GM19239 (cell line): ENCODE data around the gene BLCAP.
"Not testable (repeated sequence)": the region's sequence is repeated elsewhere in the genome, so short reads cannot be mapped to it uniquely, and the experiment has no call there.

Experiments used
- DNase-seq: peaks from one replicate; pipeline ENCODE4 v3.0.0; 2011; ENCODE audit warnings: low spot score; ENCODE audit not compliant: insufficient read length
- FAIRE-seq: peaks from 2 replicates; lab custom pipeline; 2011; peaks lifted over from hg19 to GRCh38; lab: Jason Lieb, UNC

The BLCAP gene, protein sequence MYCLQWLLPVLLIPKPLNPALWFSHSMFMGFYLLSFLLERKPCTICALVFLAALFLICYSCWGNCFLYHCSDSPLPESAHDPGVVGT

DNA sequence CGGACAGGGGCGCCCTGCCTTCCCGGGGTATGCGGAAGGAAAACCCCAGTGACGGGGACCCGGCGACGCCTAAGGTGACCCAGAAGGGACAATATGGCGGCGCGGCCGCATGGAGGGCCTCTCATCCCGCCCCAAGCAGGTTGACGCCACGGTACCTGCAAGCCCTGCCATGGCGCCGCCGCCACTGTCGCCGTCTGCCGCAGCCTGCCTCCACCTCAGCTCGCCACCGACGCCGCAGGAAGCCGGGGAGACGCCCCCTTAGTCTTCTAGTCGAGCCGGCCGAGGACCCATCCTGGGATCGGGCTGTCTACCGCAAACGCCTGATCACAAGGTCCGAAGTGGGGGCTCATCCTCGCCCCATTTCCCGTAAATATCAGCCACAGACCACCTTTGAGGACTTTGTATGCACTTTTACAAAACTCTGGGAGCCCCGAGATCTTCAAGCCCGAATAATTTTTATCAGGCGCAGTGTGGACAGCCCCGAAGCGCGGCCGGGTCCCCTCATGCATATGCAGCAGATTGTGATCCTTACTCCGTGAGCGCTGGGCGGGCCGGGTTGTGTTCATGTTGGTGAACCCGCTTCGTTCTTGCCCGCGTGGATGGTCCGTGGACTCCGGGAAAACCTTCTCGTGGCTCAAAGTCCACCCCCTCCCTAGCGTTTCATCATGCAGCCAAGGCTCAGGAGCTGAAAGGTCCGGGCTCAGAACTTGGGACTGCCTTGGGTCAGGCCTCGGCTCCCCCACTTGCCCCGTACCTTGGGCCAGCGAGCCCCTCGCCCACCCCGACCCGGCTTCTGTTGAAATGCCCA is at the start of gene BLCAP:
TSS of gene BLCAP (minus strand) at position 239 of the 808 bp plus-strand sequence. CDS start 8,702 bp downstream, outside the sequence.
- FAIRE-seq (peak; percentile 79), DNase-seq (peak; percentile 94)

DNA sequence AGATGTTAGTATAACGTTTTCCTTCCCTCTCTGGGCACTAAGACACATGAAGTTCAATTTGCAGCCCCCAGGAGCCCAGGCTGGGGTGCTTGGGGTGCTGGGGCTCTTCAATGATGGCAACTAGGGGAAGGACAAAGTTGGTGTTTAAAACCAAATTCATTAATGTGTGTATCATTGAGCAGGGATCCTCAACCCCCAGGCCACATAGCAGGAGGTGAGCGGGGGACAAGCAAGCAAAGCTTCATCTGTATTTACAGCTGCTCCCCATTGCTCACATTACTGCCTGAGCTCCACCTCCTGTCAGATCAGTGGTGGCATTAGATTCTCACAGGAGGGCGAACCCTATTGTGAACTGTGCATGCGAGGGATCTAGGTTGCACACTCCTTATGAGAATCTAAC is 49.8 kb upstream of the BLCAP start:
- not testable (repeated sequence) for FAIRE-seq, DNase-seq

DNA sequence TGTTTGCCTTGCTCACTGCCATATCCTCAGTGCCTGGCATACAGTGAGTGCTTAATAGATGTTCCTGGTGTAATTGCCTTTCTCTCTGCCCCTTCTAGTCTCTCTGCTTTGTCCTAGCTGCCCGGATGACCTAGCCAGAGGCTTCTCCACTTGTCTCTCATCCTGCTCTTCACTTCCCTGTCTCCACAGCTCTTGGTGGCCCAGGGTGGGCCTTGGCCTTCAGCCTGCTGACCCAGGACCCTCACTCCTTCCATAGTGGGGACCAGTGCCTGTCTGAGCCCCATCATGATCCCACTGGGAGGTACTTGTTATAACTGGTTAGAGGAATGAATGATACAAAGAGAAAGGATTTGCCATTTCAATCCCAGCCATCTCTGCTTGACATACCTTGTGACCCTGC is 49.2 kb upstream of the BLCAP start:
- FAIRE-seq (no peak), DNase-seq (no peak)

DNA sequence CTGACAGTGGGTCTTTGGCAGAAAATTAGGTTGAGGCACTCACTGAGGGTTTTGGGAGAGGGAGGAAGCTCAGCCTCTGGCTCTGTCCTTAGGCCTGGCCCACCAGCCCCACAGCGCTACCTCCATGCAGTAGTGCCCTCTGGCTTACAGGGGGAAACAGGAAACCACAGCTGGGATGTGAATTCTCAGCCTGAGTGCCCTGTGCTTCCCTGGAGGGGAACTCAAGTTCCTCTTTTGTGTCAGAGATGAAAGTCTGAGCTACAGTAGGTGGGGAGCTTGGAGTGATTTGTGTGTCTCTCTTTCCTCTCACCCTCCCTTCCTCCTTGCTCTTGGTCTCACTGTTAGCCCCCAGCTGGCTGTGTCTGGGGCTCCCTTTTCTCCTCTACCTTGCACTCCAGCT is 48.2 kb upstream of the BLCAP start:
- FAIRE-seq (peak; percentile 86), DNase-seq (peak; percentile 26)

DNA sequence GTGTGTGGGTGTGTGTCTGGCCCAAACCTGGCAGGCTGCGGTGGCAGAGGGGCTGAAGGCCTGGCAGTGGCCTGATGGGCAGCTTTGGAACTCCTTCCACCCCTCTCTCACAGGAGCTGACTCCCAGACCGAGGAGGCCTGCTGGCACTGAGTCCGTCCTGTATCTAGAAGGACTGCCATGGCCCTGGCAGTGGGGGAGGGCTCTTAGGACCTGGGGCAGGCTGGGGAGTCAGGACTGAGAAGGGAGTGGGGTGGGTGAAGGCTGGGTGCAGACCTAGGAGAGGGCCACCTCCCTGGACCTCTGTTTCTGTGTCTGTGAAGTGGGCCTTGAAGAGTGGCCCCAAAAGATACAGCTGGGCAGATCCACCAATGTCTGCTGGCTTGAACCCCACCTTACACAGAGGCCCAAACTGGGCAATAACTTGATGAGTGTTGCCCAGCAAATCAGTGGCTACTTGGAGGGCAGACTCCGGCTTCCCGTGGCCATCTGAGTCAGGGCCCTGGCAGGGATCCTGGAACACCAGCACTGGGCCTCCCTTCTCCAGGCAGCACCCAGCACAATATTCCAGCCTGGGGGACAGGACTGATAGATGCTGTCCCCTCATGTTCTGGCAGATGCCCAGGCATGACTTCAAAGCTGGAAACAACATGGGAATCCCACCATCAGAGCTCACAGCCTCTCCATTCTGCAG is 46.7 kb upstream of the BLCAP start:
- DNase-seq, result no peak
- no peak for FAIRE-seq

DNA sequence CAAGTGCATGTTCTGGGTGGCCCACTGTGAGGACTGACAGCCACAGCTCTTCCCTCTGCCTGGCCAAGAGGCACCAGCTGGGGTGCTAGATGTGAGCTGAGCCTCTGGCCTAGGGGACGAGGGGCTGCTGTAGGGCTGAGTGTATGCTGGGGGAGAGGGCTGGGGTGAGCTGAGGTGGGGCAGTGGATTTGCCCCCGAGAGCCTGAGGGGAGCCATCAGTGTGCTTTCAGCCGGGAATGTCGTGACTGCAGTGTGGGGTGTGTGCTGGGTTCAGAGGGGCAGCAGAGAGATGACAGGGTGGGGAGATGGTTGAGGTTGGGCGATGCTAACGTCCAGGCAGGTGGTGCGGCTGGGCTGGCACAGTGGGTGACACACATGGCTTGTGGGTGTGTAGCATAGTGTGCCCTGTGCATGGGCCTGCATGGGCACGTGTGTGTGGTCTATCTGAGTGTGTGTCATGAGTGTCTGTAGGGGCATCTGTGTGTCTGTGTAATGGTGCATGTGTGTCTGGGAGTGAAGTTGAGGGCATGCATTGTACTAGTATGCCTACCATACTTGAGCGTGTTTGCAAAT is 46.0 kb upstream of the BLCAP start:
- DNase-seq, result no peak
- FAIRE-seq, result no peak

DNA sequence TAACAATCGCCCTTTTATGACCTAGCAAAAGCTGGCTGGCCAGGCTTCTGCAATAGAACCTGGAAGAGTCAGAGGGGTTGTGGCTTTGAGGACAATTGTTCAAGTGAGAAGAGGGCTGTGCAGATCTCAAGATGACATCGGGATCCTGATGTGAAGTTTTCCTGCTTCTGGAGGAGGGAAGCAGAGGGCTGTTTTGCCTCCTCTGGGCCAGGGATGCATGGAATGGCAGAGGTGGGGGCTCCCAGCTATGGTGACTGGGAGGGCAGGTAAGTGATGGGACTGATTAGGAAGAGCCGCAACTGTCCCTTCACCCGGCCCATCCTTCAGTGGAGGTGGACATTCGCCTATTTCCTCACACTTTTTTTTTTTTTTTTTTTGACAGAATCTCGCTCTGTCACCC is 43.4 kb upstream of the BLCAP start:
- FAIRE-seq (no peak), DNase-seq (no peak)

DNA sequence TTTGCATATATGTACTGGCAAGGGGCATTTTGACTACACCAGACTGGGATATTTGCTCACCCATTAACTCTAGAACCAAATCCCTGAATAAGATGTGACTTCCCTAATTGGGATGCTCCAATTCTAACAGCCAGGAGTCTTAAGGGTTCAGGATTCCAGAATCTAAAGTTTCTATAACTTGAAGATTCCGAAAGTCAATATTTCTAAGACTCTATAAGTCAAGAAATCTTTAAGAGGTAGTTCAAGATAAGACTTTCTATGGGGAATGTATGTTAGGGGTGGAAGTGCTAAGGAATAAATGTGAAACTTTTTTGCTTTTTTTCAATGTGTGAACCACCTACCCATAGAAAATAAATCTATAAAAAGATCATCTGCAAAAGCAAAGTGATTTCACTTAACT is 42.7 kb upstream of the BLCAP start:
- FAIRE-seq (no peak), DNase-seq (no peak)

DNA sequence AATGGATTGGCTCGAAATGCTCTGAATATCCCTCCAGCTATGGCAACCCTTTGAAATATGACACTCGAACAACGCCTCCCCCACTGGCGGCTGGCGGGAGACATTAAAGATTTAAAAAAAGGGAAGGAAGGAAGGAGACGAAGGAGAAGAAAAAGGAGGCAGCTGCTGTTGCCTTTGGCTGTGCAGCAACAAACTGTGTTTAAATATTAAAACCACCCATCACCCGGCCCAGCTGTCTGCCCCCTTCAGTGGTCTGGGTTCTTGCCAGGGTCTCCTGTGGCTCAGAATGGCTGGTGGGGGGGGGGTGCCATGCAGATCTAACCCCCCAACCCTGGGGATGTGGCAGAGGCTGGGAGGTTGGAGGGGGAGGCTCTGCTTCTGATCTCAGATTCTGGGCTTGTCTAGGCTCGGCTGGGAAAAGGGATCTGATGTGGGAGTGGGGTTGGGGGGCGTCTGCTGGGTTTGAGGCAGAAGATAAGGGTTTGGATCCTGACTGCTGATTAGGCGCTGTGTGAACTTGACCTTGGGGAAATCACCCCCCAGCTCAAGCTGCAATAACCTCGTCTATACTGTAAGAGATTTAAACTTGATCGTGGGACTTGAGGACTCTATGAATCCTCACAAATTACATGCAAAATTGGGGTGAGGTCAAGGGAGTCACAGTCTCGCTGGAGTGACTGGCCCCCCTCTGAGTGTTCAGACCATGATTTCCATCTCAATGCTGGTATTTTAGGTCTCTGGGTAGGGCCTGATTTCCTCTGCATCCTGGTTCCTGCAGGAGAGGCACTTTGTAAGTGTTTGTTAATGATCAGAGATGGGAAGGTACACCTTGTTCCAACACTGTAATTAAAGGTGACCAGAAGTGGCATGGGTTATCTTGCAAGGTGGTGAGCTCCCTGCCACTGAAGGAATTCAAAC is 40.3 kb upstream of the BLCAP start:
- no peak for DNase-seq
- no peak for FAIRE-seq

DNA sequence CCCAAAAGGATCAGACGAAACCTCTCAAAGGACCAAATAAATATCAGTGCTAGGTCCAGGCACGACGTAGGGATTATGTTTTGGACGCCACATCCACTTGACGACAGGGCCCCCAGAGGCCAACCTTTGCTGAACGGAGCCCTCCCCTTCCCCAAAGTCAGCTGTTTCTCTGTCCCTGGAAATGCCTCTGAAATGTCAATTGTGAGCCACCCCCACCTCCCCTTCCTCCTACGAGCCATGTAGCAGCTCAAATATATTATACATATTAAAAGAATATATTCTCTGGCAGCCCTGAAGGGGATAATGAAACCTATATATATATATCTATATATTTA is 39.6 kb upstream of the BLCAP start:
- FAIRE-seq (no peak), DNase-seq (no peak)

DNA sequence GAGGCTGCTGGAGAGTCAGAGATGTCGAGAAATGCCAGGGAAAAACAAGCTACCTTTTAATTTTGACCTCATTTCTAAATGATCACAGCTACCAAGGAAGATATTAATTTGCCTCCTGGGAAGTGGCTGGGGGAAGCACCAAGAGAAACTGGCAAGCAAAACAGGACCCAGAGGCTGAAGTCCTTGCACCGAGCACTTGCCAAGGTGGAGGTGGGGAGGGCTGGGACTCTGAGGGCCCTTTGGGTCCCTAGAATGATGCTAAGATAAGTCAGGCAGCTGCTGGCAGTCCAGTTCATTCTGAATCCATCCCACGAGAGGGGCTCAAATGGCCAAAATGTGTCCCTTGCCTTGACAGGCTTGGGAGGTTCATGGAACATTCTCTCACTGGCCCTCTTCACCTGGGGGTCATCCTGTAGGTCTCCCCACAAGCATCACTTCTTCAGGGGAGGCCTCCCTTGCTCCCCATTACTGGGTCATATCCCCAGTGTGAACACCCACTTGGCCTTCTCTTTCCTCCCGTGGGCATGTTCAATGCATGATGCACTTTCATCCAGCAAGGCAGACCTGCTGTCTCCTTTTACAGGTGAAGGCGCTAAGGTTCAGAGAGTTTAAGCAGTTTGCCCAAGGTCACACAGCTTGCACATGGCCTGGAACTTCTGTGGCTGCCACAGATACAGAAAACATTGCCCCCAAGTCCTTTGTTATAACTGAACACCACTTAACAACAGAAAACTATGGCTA is 39.1 kb upstream of the BLCAP start:
- DNase-seq, result no peak

DNA sequence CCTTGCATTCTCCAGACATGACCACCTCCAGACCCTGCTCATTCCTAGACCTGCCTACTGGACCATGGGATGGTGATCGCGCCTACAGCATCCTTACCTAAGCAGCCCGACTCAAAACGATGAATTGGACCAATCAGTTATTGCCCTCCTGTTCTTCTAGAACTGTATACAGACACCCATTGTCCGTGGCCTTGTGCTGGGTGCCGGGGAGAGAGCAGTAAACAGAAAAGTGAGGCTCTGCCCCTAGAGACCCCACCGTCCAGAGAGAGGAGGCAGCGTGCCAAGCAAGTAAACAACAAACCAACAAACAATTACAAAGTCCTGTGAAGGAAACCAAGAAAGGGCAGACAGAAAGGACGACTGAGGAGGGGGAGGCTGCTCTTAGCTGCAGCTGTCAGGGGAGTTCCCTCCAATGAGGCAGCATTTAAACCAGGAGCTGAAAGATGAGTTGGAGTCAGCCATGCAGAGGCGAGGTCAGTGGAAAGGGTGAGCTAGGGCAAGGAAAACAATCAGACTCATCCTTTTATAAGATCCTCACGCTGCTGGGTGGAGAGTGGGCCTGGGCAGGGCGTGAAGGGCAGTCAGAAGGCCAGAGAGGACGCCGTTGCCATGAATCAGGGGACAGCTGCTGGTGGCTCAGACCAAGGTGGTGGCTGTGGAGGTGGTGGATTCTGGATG is 37.6 kb upstream of the BLCAP start:
- FAIRE-seq (no peak), DNase-seq (no peak)

More for the DNA sequence above, 39.1 kb upstream of the BLCAP start:
- no peak for FAIRE-seq

DNA sequence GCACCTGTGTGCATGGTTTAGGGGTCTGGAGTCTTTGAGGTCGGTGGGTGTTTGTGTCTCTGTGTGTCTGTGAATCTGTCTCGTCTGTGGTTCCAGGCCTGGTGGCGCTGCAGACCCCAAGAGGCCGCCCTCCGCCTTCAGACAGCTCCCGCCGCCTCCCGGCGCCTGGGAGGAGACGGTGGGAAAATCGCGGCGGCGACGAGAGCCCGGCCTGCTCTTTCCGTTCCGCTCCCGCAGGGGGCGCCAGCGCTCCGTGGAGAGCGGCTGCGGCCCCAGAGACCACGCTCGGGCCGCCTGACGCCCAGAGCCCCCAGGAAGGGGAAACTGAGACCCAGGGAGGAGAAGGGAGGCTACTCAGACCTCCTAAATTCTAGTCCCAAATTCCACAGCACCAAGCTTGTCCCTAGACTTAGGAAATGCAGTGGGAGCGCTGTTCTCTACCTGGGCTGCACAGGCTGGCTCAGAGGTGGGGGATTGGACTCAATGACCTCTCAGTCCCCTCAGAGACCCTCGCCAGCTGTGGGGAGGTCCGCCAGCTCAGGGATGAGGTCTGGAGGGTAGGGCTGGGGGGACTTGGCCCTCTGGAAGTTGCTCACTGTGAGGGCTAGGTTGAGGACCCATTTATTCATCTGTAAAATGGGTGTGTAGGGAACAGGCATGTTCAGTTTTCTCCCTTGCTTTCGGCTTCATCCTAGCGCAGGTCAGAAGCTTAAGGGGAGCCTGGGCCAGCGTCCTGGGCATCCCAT is 36.9 kb upstream of the BLCAP start:
- DNase-seq (peak; percentile 61), FAIRE-seq (no peak)

DNA sequence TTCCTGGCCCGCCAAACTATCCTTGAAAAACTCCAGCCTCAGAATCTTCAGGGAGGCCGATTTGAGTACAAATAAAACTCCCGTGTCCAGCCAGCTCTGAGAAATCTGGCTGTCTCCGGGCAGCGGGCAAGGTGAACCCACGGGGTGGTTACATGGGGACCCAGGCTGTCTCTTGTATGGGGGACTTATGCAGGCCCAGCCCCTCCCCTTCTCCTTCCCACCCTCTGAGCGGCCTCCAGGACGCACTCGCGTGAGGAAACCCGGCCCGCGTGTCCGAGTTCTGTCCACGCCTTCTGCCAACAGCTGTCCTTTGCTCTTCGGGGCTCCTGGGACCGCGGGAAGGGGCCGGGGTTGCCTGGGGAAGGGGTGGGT is 36.3 kb upstream of the BLCAP start:
- FAIRE-seq (no peak), DNase-seq (no peak)

DNA sequence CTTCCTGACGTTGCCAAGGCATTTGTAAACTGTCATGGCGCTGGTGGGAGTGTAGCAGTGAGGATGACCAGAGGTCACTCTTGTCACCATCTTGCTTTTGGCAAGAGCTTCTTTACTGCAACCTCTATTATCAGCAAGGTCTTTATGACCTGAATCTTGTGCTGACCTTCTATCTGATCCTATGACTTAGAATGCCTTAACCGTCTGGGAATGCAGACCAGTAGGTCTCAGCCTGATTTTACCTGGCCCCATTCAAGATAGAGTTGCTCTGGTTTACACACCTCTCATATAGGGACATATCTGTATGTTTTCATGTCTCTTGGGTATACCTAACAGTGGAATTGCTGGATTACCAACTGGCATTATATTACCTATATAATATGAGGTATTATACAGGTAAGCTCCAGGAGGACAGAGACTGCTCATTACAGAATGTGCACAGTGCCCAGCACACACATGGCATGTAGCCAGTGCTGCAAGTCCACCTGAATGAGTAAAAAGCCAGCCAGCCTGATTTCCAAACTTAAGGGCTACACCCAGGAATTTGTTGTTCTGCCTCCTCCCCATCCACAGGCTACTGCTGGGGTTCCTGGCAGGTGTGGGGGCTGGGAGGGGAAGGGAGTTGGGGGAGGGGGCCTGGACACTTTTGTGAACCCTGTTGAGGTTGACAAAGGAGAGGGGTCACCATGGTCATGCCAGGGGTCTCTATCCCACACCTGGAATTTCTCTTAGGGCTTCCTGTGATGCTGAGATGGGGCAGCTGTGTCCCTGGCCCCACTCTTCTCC is 35.2 kb upstream of the BLCAP start:
- FAIRE-seq, result no peak
- DNase-seq, result no peak

DNA sequence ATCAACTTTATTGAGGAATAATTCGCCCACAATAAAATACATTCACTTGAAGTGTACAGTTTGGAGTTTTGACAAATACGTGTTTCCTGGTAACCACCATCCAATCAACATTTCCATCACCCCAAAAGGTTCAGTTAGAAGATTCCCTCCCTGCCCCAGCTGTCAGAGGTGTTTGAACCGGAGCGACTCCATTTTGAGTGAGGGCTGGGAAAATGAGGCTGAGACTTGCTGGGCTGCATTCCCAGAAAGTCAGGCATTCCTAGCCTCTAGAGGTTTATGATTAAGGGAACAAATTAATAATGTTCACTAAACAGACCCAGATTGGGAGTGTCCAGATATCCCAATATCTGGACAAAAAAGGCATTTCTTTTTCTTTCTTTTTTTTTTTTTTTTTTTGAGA is 33.0 kb upstream of the BLCAP start:
- no peak for FAIRE-seq
- DNase-seq, result no peak

DNA sequence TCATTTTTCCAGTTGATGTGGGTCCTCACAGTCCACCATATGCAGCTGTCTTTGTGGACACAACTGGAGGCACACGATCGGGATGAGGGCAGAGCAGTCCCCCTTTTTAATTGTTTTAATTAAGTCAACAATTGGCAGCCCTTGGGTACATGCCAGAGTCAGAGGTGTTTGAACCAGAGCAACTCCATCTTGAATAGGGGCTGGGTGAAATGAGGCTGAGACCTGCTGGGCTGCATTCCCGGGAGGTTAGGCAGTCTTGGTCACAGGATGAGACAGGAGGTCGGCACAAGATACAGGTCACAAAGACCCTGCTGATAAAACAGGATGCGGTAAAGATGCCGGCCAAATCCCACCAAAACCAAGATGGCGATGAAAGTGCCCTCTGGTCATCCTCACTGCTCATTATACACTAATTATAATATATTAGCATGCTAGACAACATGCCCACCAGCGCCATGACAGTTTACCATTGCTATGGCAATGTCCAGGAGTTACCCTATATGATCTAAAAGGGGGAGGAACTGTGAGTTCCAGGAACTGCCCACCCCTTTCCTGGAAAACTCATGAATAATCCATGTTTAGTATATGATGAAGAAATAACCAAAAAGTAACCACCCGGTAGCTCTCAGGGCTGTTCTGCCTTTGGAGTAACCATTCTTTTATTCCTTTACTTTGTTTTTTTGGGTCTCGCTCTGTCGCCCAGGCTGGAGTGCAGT is 31.8 kb upstream of the BLCAP start:
- DNase-seq (no peak), FAIRE-seq (no peak)
